ENCODE measurements around the gene PRMT5.

PRMT5 gene

GRCh38 chr14:22878271-22879246 is 50.6 kb downstream of the PRMT5 start:
- Mint-ChIP-seq H3K27me3 (no peaks in the 10 kb centered on the region), H3K4me3 (no peak overlapping the region), H3K27ac (no peak overlapping the region), H3K4me1 (peaks cover 44% of the 10 kb centered on the region), H3K36me3 (peaks cover 54% of the 10 kb centered on the region), H3K9me3 (no peaks in the 10 kb centered on the region)
- ATAC-seq = no peak

- peaks cover 55% of the 10 kb centered on the region for H3K36me3 Mint-ChIP-seq
- ATAC-seq = no peak
- no peak overlapping the region for H3K27ac Mint-ChIP-seq
- no peaks in the 10 kb centered on the region for H3K27me3 Mint-ChIP-seq
- no peaks in the 10 kb centered on the region for H3K9me3 Mint-ChIP-seq
- peaks cover 41% of the 10 kb centered on the region for H3K4me1 Mint-ChIP-seq
- no peak overlapping the region for H3K4me3 Mint-ChIP-seq
These were observed 52.1 kb downstream of the PRMT5 start for GRCh38 chr14:22877000-22877501.

- ATAC-seq = no peak
- no peaks in the 10 kb centered on the region for H3K27me3 Mint-ChIP-seq
- no peak overlapping the region for H3K4me3 Mint-ChIP-seq
- peaks cover 40% of the 10 kb centered on the region for H3K4me1 Mint-ChIP-seq
- no peak overlapping the region for H3K27ac Mint-ChIP-seq
- H3K36me3 Mint-ChIP-seq = peaks cover 55% of the 10 kb centered on the region
- no peaks in the 10 kb centered on the region for H3K9me3 Mint-ChIP-seq
These were observed 53.3 kb downstream of the PRMT5 start for GRCh38 chr14:22875748-22876319.

- Mint-ChIP-seq H3K27me3 (no peaks in the 10 kb centered on the region), H3K36me3 (peaks cover 55% of the 10 kb centered on the region), H3K4me3 (no peak overlapping the region), H3K4me1 (peaks cover 44% of the 10 kb centered on the region), H3K27ac (no peak overlapping the region), H3K9me3 (no peaks in the 10 kb centered on the region)
- ATAC-seq = no peak
These were observed 54.0 kb downstream of the PRMT5 start for GRCh38 chr14:22875003-22875747.

GRCh38 chr14:22872833-22873520 is 56.2 kb downstream of the PRMT5 start:
- H3K4me3 Mint-ChIP-seq = peak overlapping the region; percentile 79
- H3K9me3 Mint-ChIP-seq = no peaks in the 10 kb centered on the region
- H3K36me3 Mint-ChIP-seq = peaks cover 38% of the 10 kb centered on the region

GRCh38 chr14:22872033-22872832 is 56.9 kb downstream of the PRMT5 start:
- peaks cover 30% of the 10 kb centered on the region for H3K36me3 Mint-ChIP-seq
- H3K4me3 Mint-ChIP-seq = peak overlapping the region; percentile 79
- no peaks in the 10 kb centered on the region for H3K9me3 Mint-ChIP-seq
- peak; percentile 61 for ATAC-seq
- peak overlapping the region; percentile 95 for H3K27ac Mint-ChIP-seq
- peaks cover 44% of the 10 kb centered on the region for H3K4me1 Mint-ChIP-seq
- no peaks in the 10 kb centered on the region for H3K27me3 Mint-ChIP-seq

More at GRCh38 chr14:22872833-22873520, 56.2 kb downstream of the PRMT5 start:
- no peak for ATAC-seq
- Mint-ChIP-seq H3K4me1 (peaks cover 44% of the 10 kb centered on the region), H3K27ac (peak overlapping the region; percentile 95), H3K27me3 (no peaks in the 10 kb centered on the region)

- peak within 1 kb of the TSS; percentile 79 for H3K4me3 Mint-ChIP-seq
- no peaks in the 10 kb centered on the region for H3K27me3 Mint-ChIP-seq
- H3K36me3 Mint-ChIP-seq = peaks cover 25% of the 10 kb centered on the region
- ATAC-seq = peak; percentile 94
- H3K9me3 Mint-ChIP-seq = no peaks in the 10 kb centered on the region
- peak within 1 kb of the TSS; percentile 95 for H3K27ac Mint-ChIP-seq
- H3K4me1 Mint-ChIP-seq = peaks cover 50% of the 10 kb centered on the region
These were observed 57.7 kb downstream of the PRMT5 start, which contains the start of gene LRP10 for GRCh38 chr14:22871224-22872032. TSS of gene LRP10 (plus strand) at chr14:22871740. CDS start at chr14:22872304, 564 bp downstream.

- H3K4me1 Mint-ChIP-seq = peaks cover 47% of the 10 kb centered on the region
- no peaks in the 10 kb centered on the region for H3K27me3 Mint-ChIP-seq
These were observed 58.4 kb downstream of the PRMT5 start for GRCh38 chr14:22870811-22871223.

More at GRCh38 chr14:22870811-22871223, 58.4 kb downstream of the PRMT5 start:
- peak; percentile 75 for ATAC-seq
- Mint-ChIP-seq H3K4me3 (peak overlapping the region; percentile 79), H3K27ac (peak overlapping the region; percentile 95), H3K9me3 (no peaks in the 10 kb centered on the region), H3K36me3 (peaks cover 20% of the 10 kb centered on the region)
